Esophagus muscularis mucosa (tissue), 3 donors: Measurements from ENCODE around the gene CTCF.

ENCODE experiments used
- CTCF ChIP-seq, 3 experiments: fragments of 200-600 bp in 2 of 3; fragments of 450-650 bp in 1 of 3; sonication (generic) in 2 of 3; IDR thresholded peaks; one replicate each; pipeline ENCODE4 v1.5.1; 2017 to 2019; ENCODE audit warnings: antibody characterized with exemption in 3 of 3, mild to moderate bottlenecking in 2 of 3, moderate library complexity in 1 of 3
- POLR2A ChIP-seq: fragments of 450-650 bp; IDR thresholded peaks from one replicate; pipeline ENCODE4 v1.6.1; 2017; ENCODE audit warnings: antibody characterized with exemption, moderate library complexity, mild to moderate bottlenecking, low read depth

GRCh38 chr16:67679935-67680897, 117.9 kb downstream of the CTCF start:
- TF ChIP-seq CTCF (IDR thresholded peaks at IDR 0.05), result no peak
- TF ChIP-seq POLR2A, result no peak
